CD4-positive, CD25-positive, alpha-beta regulatory T cell (primary cell): Measurements from ENCODE around the gene DCD. TPM values are rescaled to one million over a fixed set of nuclear protein-coding genes. Genes with fewer than 3 reads are reported as not detected.

Experiments
- polyA plus RNA-seq, 4 donors: library from polyadenylated mRNA; unstranded; fragments of 300-500 nt; fragmentation: Illumina TruSeq; gene quantifications; one replicate each; pipeline ENCODE4 v1.2.3, GENCODE V29; 2021
- total RNA-seq: library from RNA; stranded (reverse); gene quantifications from one replicate; pipeline ENCODE4 v1.2.3, GENCODE V29; 2022

Gene DCD
- total and polyA plus RNA-seq, 5 donors from 2014 or later: not detected

Other genes with a start within 250 kb of the DCD start
- 57.4 TPM for gene ITGA5, start 229.1 kb downstream of the DCD start, total RNA-seq
- gene ITGA5, start 229.1 kb downstream of the DCD start, polyA plus RNA-seq: 10 to 100 TPM; 18.6 to 31.8 (median 23.7) TPM
- gene GTSF1, start 174.8 kb downstream of the DCD start, total RNA-seq: 3.0 TPM
- gene GTSF1, start 174.8 kb downstream of the DCD start, polyA plus RNA-seq: 10 to 100 TPM; 12.7 to 30.3 (median 18.4) TPM
- 142 TPM for gene NCKAP1L, start 150.6 kb downstream of the DCD start, total RNA-seq
- 100 to 1,000 TPM in 2 of 4 donors, 10 to 100 TPM in 2; 91.3 to 138 (median 115) TPM for gene NCKAP1L, start 150.6 kb downstream of the DCD start, polyA plus RNA-seq
- 19.4 TPM for gene PDE1B, start 98.8 kb downstream of the DCD start, total RNA-seq
- 1 to 10 TPM in 1 of 4 donors, under 1 TPM in 2, not detected in 1; 0.44 to 2.3 (median 0.67) TPM for gene PDE1B, start 98.8 kb downstream of the DCD start, polyA plus RNA-seq
- not detected for gene PPP1R1A, start 59.7 kb downstream of the DCD start, total RNA-seq
- gene PPP1R1A, start 59.7 kb downstream of the DCD start, polyA plus RNA-seq: not detected
- gene LACRT, start 13.5 kb downstream of the DCD start, total RNA-seq: not detected
- not detected for gene LACRT, start 13.5 kb downstream of the DCD start, polyA plus RNA-seq
- not detected for gene MUCL1, start 206.2 kb upstream of the DCD start, total RNA-seq
- gene MUCL1, start 206.2 kb upstream of the DCD start, polyA plus RNA-seq: not detected